SK-N-SH (cell line): ENCODE data around the gene LRRC39.

Experiments used
- CHD2 ChIP-seq: fragments of 150-350 bp; IDR thresholded peaks from 2 replicates; pipeline ENCODE4 v1.6.1; 2018; ENCODE audit warnings: low read length; ENCODE audit not compliant: partially characterized antibody
- CTCF ChIP-seq: fragments of 200-600 bp; sonication (generic); IDR thresholded peaks from 2 replicates; pipeline ENCODE4 v1.6.1; 2017; ENCODE audit warnings: antibody characterized with exemption, mild to moderate bottlenecking, moderate library complexity
- EP300 ChIP-seq, 2 experiments: IDR thresholded peaks; 2 replicates each; pipeline versions ENCODE4 v1.4.0 to v1.6.1; 2012; ENCODE audit warnings: borderline replicate concordance in 1 of 2, low read depth in 1 of 2, low read length in 1 of 2
- MEF2A ChIP-seq: IDR thresholded peaks from 2 replicates; pipeline ENCODE4 v1.4.0; 2012; ENCODE audit warnings: low read depth, borderline replicate concordance
- SMC3 ChIP-seq: IDR thresholded peaks from 2 replicates; pipeline ENCODE4 v1.6.1; 2012; ENCODE audit warnings: low read depth, low read length, improper control_type of control experiment

GRCh38 chr1:100222428-100222827 is 44.4 kb upstream of the LRRC39 start:
- TF ChIP-seq CHD2: no peak
- no peak for TF ChIP-seq EP300 (IDR thresholded peaks at IDR 0.05; ENCODE audit: borderline replicate concordance in 1 of 2, low read depth in 1 of 2, low read length in 1 of 2)
- no peak for TF ChIP-seq MEF2A
- TF ChIP-seq CTCF: no peak
- no peak for TF ChIP-seq SMC3
